Measurements from ENCODE around the gene NFXL1. TPM values are rescaled to one million over a fixed set of nuclear protein-coding genes. Genes with fewer than 3 reads are reported as not detected.

NFXL1 gene
- total and polyA plus RNA-seq, 10 of the 15 experiments (the other 5 are each of a cell fraction or from before 2014, with no cell fraction given): 8.1 to 16.5 (median 13.1) TPM

DNA sequence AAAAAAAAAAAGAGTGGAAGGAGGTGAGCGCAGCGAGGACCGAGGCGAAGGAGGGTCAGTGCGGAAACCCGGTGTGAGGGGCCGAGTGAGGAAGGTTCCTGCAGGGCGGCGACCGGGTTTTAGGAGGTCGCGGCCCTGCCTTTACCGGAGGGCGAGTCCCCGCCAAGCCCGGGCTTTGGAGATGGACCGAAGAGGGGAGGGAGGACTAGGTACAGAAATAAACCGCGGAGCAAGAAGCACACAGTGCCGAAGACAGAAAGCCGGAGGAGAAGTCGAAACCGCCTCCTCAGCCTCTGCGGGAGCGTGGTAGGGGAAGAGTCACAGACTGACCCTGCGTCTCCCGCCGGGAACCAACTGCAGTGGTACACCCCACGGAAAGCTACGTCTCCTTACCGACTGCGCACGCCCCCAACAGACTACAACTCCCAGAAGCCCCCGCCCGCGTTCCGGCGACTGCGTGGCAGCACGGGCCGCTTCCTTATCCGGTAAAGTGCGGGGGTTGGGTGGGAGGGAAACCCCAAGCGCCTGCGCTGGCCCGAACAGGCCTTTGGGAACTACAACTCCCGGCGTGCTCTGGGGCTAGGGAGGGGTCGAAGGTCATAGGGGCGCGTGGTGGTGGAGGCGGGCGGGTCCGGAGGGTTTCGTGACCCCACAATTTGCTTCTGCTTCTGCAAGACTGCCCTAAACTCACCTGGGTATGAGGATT is at the start of gene NFXL1 (continued):
- TF ChIP-seq, protein P1, sequence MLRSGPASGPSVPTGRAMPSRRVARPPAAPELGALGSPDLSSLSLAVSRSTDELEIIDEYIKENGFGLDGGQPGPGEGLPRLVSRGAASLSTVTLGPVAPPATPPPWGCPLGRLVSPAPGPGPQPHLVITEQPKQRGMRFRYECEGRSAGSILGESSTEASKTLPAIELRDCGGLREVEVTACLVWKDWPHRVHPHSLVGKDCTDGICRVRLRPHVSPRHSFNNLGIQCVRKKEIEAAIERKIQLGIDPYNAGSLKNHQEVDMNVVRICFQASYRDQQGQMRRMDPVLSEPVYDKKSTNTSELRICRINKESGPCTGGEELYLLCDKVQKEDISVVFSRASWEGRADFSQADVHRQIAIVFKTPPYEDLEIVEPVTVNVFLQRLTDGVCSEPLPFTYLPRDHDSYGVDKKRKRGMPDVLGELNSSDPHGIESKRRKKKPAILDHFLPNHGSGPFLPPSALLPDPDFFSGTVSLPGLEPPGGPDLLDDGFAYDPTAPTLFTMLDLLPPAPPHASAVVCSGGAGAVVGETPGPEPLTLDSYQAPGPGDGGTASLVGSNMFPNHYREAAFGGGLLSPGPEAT (IDR thresholded peaks at IDR 0.05; ENCODE audit: low read depth): peak; percentile 38
- peak; percentile 20 for TF ChIP-seq MYC (IDR thresholded peaks at IDR 0.05; ENCODE audit: insufficient read depth, insufficient read length, insufficient replicate concordance, low read length, severe bottlenecking)
- TF ChIP-seq, protein P2, sequence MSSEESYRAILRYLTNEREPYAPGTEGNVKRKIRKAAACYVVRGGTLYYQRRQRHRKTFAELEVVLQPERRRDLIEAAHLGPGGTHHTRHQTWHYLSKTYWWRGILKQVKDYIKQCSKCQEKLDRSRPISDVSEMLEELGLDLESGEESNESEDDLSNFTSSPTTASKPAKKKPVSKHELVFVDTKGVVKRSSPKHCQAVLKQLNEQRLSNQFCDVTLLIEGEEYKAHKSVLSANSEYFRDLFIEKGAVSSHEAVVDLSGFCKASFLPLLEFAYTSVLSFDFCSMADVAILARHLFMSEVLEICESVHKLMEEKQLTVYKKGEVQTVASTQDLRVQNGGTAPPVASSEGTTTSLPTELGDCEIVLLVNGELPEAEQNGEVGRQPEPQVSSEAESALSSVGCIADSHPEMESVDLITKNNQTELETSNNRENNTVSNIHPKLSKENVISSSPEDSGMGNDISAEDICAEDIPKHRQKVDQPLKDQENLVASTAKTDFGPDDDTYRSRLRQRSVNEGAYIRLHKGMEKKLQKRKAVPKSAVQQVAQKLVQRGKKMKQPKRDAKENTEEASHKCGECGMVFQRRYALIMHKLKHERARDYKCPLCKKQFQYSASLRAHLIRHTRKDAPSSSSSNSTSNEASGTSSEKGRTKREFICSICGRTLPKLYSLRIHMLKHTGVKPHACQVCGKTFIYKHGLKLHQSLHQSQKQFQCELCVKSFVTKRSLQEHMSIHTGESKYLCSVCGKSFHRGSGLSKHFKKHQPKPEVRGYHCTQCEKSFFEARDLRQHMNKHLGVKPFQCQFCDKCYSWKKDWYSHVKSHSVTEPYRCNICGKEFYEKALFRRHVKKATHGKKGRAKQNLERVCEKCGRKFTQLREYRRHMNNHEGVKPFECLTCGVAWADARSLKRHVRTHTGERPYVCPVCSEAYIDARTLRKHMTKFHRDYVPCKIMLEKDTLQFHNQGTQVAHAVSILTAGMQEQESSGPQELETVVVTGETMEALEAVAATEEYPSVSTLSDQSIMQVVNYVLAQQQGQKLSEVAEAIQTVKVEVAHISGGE (CRISPR knock-in tag; IDR thresholded peaks at IDR 0.05): peak; percentile 56
- TF ChIP-seq, protein P3, sequence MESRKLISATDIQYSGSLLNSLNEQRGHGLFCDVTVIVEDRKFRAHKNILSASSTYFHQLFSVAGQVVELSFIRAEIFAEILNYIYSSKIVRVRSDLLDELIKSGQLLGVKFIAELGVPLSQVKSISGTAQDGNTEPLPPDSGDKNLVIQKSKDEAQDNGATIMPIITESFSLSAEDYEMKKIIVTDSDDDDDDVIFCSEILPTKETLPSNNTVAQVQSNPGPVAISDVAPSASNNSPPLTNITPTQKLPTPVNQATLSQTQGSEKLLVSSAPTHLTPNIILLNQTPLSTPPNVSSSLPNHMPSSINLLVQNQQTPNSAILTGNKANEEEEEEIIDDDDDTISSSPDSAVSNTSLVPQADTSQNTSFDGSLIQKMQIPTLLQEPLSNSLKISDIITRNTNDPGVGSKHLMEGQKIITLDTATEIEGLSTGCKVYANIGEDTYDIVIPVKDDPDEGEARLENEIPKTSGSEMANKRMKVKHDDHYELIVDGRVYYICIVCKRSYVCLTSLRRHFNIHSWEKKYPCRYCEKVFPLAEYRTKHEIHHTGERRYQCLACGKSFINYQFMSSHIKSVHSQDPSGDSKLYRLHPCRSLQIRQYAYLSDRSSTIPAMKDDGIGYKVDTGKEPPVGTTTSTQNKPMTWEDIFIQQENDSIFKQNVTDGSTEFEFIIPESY (IDR thresholded peaks at IDR 0.05): no peak
- TF ChIP-seq, protein P4, sequence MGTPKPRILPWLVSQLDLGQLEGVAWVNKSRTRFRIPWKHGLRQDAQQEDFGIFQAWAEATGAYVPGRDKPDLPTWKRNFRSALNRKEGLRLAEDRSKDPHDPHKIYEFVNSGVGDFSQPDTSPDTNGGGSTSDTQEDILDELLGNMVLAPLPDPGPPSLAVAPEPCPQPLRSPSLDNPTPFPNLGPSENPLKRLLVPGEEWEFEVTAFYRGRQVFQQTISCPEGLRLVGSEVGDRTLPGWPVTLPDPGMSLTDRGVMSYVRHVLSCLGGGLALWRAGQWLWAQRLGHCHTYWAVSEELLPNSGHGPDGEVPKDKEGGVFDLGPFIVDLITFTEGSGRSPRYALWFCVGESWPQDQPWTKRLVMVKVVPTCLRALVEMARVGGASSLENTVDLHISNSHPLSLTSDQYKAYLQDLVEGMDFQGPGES (IDR thresholded peaks at IDR 0.05): no peak
- TF ChIP-seq TCF7 (IDR thresholded peaks at IDR 0.05; ENCODE audit: borderline replicate concordance): no peak
- TF ChIP-seq CHD1 (IDR thresholded peaks at IDR 0.05; ENCODE audit: low read depth, low read length): peak; percentile 69; the same call in 1 of the 2 replicates
- peak; percentile 92 for TF ChIP-seq CREM (IDR thresholded peaks at IDR 0.05; ENCODE audit: low read depth)
- TF ChIP-seq RAD51 (IDR thresholded peaks at IDR 0.05): peak; percentile 58
- peak; percentile 61 for TF ChIP-seq NRF1 (conservative IDR thresholded peaks at IDR 0.05; ENCODE audit: low read depth, low read length)
- peak; percentile 98 for TF ChIP-seq BHLHE40 (IDR thresholded peaks at IDR 0.05; ENCODE audit: borderline replicate concordance in 1 of 2, low read depth in 2 of 2, low read length in 1 of 2)
- TF ChIP-seq, protein P5, sequence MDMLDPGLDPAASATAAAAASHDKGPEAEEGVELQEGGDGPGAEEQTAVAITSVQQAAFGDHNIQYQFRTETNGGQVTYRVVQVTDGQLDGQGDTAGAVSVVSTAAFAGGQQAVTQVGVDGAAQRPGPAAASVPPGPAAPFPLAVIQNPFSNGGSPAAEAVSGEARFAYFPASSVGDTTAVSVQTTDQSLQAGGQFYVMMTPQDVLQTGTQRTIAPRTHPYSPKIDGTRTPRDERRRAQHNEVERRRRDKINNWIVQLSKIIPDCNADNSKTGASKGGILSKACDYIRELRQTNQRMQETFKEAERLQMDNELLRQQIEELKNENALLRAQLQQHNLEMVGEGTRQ (IDR thresholded peaks at IDR 0.05; ENCODE audit: borderline replicate concordance, low read depth, low read length): peak; percentile 12; the same call in 1 of the 2 replicates
- 0 out of 2 replicates have a peak, but pooled peaks have one; percentile 24 for TF ChIP-seq SREBF2 (IDR thresholded peaks at IDR 0.05; ENCODE audit: low read length)
